ENCODE measurements around the gene PITRM1.

PITRM1 gene

GRCh38 chr10:3143366-3143765 lies 29.2 kb downstream of the PITRM1 start:
- Histone ChIP-seq H3K4me3 (ENCODE audit: insufficient read depth, low read depth, low read length, poor library complexity, severe bottlenecking) (no peak overlapping the region), H3K27me3 (replicated peaks; ENCODE audit: control insufficient read depth, insufficient read depth, low read length, poor library complexity, severe bottlenecking) (no peaks in the 10 kb centered on the region), H3K4me1 (ENCODE audit: control insufficient read depth, insufficient read depth, low read length, poor library complexity, severe bottlenecking) (no peaks in the 10 kb centered on the region), H3K36me3 (ENCODE audit: control insufficient read depth, insufficient read depth, low read length) (peaks cover 96% of the 10 kb centered on the region), H3K27ac (ENCODE audit: insufficient read depth, low read length, poor library complexity, severe bottlenecking) (no peak overlapping the region), H3K9me3 (ENCODE audit: control insufficient read depth, low read length) (no peaks in the 10 kb centered on the region)
- DNase-seq: no peak

DNA sequence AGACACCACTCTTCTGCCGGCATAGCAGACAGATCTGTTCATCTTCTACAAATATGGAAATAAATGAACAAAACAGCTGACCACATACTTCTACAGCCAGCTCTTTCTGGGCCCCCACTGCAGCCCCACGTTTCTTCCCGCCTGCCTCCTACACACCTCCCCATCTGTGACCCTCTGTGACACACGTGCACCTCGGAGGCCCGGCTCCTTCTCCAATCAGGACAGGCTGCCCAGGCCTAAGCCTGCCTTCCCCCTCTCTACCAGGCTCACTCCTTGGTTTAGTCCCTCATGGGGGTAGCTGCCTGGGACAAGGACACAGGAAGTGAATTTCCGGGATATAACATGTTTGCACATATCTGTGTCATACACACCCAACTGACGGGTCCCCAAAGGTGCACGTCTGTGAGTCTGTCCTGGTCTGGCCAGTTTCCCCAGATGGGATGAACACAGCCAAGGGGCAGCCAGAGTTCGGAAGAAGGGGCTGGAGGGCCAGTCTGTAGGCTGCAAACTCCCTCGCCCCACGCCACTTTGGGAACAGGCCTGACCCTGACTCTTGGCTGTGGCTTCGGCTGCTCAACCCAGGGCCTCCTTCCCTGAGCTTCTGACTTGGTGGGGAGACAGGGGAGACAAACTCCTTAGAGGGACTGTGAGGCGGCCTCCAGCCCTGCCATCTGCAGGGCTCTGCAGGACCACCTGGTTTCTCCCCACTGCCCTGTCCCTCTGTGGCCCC lies 30.3 kb downstream of the PITRM1 start:
- Histone ChIP-seq H3K27ac (ENCODE audit: insufficient read depth, low read length, poor library complexity, severe bottlenecking) (no peak overlapping the region), H3K36me3 (ENCODE audit: control insufficient read depth, insufficient read depth, low read length) (peaks cover 96% of the 10 kb centered on the region), H3K9me3 (ENCODE audit: control insufficient read depth, low read length) (no peaks in the 10 kb centered on the region), H3K27me3 (replicated peaks; ENCODE audit: control insufficient read depth, insufficient read depth, low read length, poor library complexity, severe bottlenecking) (no peaks in the 10 kb centered on the region), H3K4me3 (ENCODE audit: insufficient read depth, low read depth, low read length, poor library complexity, severe bottlenecking) (no peak overlapping the region), H3K4me1 (ENCODE audit: control insufficient read depth, insufficient read depth, low read length, poor library complexity, severe bottlenecking) (no peaks in the 10 kb centered on the region)
- DNase-seq: no peak

- H3K4me3 ChIP-seq (ENCODE audit: insufficient read depth, low read depth, low read length, poor library complexity, severe bottlenecking): no peak overlapping the region
- H3K27ac ChIP-seq (ENCODE audit: insufficient read depth, low read length, poor library complexity, severe bottlenecking): no peak overlapping the region
- peaks cover 96% of the 10 kb centered on the region for H3K36me3 ChIP-seq (ENCODE audit: control insufficient read depth, insufficient read depth, low read length)
Measured at GRCh38 chr10:3141351-3142005, 31.1 kb downstream of the PITRM1 start.

DNA sequence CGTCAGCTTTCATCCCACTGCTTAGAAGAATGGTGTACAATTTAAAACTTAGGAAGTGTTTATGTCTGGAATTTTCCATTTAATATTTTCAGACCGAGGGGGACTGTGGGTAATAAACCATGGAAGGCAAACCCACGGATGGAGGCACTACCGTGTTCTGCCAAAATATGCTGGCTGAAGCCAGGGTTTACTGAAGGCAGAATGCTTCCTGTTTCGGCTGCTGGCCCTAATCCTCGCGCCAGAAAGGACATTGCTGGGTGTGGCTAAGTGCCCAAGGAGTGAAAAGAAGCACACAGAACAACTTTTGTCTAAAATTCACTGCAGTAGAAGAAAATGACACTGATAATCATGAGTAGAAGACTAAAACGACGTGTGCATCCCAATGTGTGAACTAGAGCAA lies 32.3 kb downstream of the PITRM1 start:
- no peak for DNase-seq
- Histone ChIP-seq H3K4me3 (ENCODE audit: insufficient read depth, low read depth, low read length, poor library complexity, severe bottlenecking) (no peak overlapping the region), H3K4me1 (ENCODE audit: control insufficient read depth, insufficient read depth, low read length, poor library complexity, severe bottlenecking) (no peaks in the 10 kb centered on the region), H3K36me3 (ENCODE audit: control insufficient read depth, insufficient read depth, low read length) (peaks cover 96% of the 10 kb centered on the region), H3K27ac (ENCODE audit: insufficient read depth, low read length, poor library complexity, severe bottlenecking) (no peak overlapping the region), H3K27me3 (replicated peaks; ENCODE audit: control insufficient read depth, insufficient read depth, low read length, poor library complexity, severe bottlenecking) (no peaks in the 10 kb centered on the region), H3K9me3 (ENCODE audit: control insufficient read depth, low read length) (no peaks in the 10 kb centered on the region)

More at GRCh38 chr10:3141351-3142005, 31.1 kb downstream of the PITRM1 start:
- Histone ChIP-seq H3K27me3 (replicated peaks; ENCODE audit: control insufficient read depth, insufficient read depth, low read length, poor library complexity, severe bottlenecking) (no peaks in the 10 kb centered on the region), H3K4me1 (ENCODE audit: control insufficient read depth, insufficient read depth, low read length, poor library complexity, severe bottlenecking) (no peaks in the 10 kb centered on the region), H3K9me3 (ENCODE audit: control insufficient read depth, low read length) (no peaks in the 10 kb centered on the region)
- DNase-seq: no peak

GRCh38 chr10:3139216-3139910 lies 33.2 kb downstream of the PITRM1 start:
- Histone ChIP-seq H3K4me3 (ENCODE audit: insufficient read depth, low read depth, low read length, poor library complexity, severe bottlenecking) (no peak overlapping the region), H3K27me3 (replicated peaks; ENCODE audit: control insufficient read depth, insufficient read depth, low read length, poor library complexity, severe bottlenecking) (no peaks in the 10 kb centered on the region), H3K4me1 (ENCODE audit: control insufficient read depth, insufficient read depth, low read length, poor library complexity, severe bottlenecking) (no peaks in the 10 kb centered on the region), H3K36me3 (ENCODE audit: control insufficient read depth, insufficient read depth, low read length) (peaks cover 96% of the 10 kb centered on the region), H3K9me3 (ENCODE audit: control insufficient read depth, low read length) (no peaks in the 10 kb centered on the region), H3K27ac (ENCODE audit: insufficient read depth, low read length, poor library complexity, severe bottlenecking) (no peak overlapping the region)
- no peak for DNase-seq

DNA sequence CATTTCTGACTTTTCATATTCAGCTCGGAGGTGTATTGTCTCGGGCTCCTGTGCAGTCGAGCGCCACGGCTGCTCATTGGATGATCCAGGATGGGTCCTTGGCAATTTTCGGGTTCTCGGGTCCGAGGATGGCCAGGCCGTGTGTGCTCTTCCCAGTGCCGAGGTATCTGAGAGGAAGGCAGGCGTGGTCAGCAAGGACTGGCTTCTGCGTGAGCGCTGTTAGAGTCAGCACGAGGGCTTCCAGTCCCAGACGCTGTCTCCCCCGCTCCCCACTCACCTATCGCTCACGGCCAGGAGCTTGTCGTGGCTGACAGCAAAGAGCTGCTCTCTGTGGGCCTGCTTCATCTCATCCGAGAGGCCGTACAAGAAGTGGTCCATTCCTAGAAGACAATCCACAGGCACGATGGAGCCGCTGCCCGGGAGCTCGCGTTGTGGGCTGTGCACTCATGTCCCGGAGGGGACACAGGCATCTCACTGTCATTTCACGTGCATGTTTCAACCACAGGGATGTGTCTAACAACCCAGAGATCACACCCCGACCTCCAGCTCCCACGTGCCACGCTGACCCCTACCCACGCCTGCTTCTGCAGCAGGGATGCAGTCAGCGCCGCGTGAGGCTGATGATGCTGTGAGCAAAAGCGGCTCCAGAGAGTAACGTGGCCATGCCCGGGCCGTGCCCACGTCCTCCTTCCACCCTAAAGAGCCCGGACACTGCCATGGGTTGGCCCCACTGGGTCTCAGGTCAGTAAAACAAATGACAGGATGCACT lies 34.4 kb downstream of the PITRM1 start:
- no peak overlapping the region for H3K27ac ChIP-seq (ENCODE audit: insufficient read depth, low read length, poor library complexity, severe bottlenecking)
- DNase-seq: no peak

DNA sequence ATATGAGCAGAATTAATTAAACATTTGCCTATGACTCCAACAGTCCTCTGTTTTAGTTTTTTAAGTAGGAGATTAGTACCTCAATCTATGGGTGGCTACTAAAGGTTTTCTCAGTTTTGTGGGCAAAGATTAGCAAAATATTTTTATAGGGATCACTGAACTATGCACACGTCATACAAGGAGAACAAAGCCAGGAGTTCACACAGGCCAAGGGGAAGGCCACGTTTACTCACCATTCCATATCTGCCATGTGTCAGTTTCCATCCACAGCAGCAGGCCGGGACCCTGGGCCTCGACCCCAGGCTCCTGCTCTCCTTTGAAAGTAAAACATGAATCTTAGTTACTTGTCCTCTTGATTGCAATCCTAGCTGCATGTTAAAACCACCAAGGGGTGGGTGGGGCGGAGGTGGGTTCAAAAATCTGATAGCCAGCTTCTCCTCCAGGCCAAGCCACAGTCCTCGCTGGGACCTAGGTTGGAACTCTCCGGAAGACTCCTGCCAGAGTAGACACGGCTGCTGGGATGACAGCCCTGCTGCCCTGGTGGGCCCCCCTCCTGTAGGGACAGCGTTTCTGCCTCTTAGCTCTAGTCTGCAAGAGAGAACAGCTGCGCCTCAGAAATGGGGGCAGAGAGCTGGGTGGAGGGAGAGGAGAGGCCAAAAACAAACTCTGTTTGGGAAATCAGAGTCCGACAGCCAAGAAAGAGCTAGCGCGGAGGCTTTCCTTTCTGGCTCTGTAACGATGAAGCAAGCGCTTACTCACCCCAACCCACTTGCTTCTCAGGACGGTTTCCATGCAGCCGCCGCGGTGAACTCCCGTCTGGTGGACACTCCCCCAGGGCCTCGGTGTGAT lies 35.6 kb downstream of the PITRM1 start:
- Histone ChIP-seq H3K36me3 (ENCODE audit: control insufficient read depth, insufficient read depth, low read length) (peaks cover 97% of the 10 kb centered on the region), H3K4me3 (ENCODE audit: insufficient read depth, low read depth, low read length, poor library complexity, severe bottlenecking) (no peak overlapping the region), H3K4me1 (ENCODE audit: control insufficient read depth, insufficient read depth, low read length, poor library complexity, severe bottlenecking) (no peaks in the 10 kb centered on the region), H3K27ac (ENCODE audit: insufficient read depth, low read length, poor library complexity, severe bottlenecking) (no peak overlapping the region), H3K27me3 (replicated peaks; ENCODE audit: control insufficient read depth, insufficient read depth, low read length, poor library complexity, severe bottlenecking) (no peaks in the 10 kb centered on the region), H3K9me3 (ENCODE audit: control insufficient read depth, low read length) (no peaks in the 10 kb centered on the region)
- DNase-seq: no peak

More for the DNA sequence above, 34.4 kb downstream of the PITRM1 start:
- Histone ChIP-seq H3K4me3 (ENCODE audit: insufficient read depth, low read depth, low read length, poor library complexity, severe bottlenecking) (no peak overlapping the region), H3K9me3 (ENCODE audit: control insufficient read depth, low read length) (no peaks in the 10 kb centered on the region), H3K36me3 (ENCODE audit: control insufficient read depth, insufficient read depth, low read length) (peaks cover 97% of the 10 kb centered on the region), H3K4me1 (ENCODE audit: control insufficient read depth, insufficient read depth, low read length, poor library complexity, severe bottlenecking) (no peaks in the 10 kb centered on the region), H3K27me3 (replicated peaks; ENCODE audit: control insufficient read depth, insufficient read depth, low read length, poor library complexity, severe bottlenecking) (no peaks in the 10 kb centered on the region)

GRCh38 chr10:3136336-3136735 lies 36.2 kb downstream of the PITRM1 start:
- no peak overlapping the region for H3K27ac ChIP-seq (ENCODE audit: insufficient read depth, low read length, poor library complexity, severe bottlenecking)
- H3K4me1 ChIP-seq (ENCODE audit: control insufficient read depth, insufficient read depth, low read length, poor library complexity, severe bottlenecking): no peaks in the 10 kb centered on the region
- DNase-seq: no peak
- no peaks in the 10 kb centered on the region for H3K9me3 ChIP-seq (ENCODE audit: control insufficient read depth, low read length)
- peaks cover 97% of the 10 kb centered on the region for H3K36me3 ChIP-seq (ENCODE audit: control insufficient read depth, insufficient read depth, low read length)
- no peaks in the 10 kb centered on the region for H3K27me3 ChIP-seq (replicated peaks; ENCODE audit: control insufficient read depth, insufficient read depth, low read length, poor library complexity, severe bottlenecking)
- H3K4me3 ChIP-seq (ENCODE audit: insufficient read depth, low read depth, low read length, poor library complexity, severe bottlenecking): no peak overlapping the region

DNA sequence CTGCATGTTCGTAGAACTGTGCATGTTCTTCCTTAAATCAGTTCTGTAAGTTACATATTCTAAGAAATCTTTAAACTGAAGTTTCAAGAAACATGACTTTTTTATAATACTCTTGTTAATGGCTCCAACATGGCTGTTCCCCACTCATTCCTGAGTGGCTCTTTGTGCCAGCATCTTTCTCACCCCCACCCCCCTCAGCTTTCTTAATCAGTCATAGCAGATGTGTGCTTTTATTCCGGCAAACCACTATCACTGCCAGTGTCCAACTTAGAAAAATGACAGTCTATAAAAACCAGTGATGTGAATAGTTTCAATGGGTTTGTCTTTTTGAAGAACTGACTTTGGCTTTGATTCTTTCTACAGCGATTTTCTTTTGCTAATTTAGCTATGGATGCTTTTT lies 37.6 kb downstream of the PITRM1 start:
- DNase-seq: no peak
- Histone ChIP-seq H3K36me3 (ENCODE audit: control insufficient read depth, insufficient read depth, low read length) (peaks cover 88% of the 10 kb centered on the region), H3K4me3 (ENCODE audit: insufficient read depth, low read depth, low read length, poor library complexity, severe bottlenecking) (no peak overlapping the region), H3K4me1 (ENCODE audit: control insufficient read depth, insufficient read depth, low read length, poor library complexity, severe bottlenecking) (no peaks in the 10 kb centered on the region), H3K9me3 (ENCODE audit: control insufficient read depth, low read length) (no peaks in the 10 kb centered on the region), H3K27ac (ENCODE audit: insufficient read depth, low read length, poor library complexity, severe bottlenecking) (no peak overlapping the region), H3K27me3 (replicated peaks; ENCODE audit: control insufficient read depth, insufficient read depth, low read length, poor library complexity, severe bottlenecking) (no peaks in the 10 kb centered on the region)

Measured in effector memory CD4-positive, alpha-beta T cell (primary cell).